ENCODE results near the gene LYPLA2.

LYPLA2 gene

GRCh38 chr1:23787701-23788100, 3.2 kb upstream of the LYPLA2 start:
- Mint-ChIP-seq H3K27me3 (ENCODE audit: low read depth) (no peaks in the 10 kb centered on the region), H3K4me3 (peak overlapping the region in 1 of 3 experiments; percentile 48), H3K9me3 (no peaks in the 10 kb centered on the region), H3K4me1 (peaks cover 17% of the 10 kb centered on the region), H3K36me3 (ENCODE audit: low read depth) (peaks cover 38% of the 10 kb centered on the region), H3K27ac (no peak overlapping the region)
- TF ChIP-seq CTCF (IDR thresholded peaks at IDR 0.05; ENCODE audit: unreplicated experiment in 3 of 3): no peak

- H3K4me3 Mint-ChIP-seq: peak overlapping the region; percentile 45 to 68 (median 45)
- no peak for TF ChIP-seq CTCF (IDR thresholded peaks at IDR 0.05; ENCODE audit: unreplicated experiment in 3 of 3)
- peaks cover 17% of the 10 kb centered on the region for H3K4me1 Mint-ChIP-seq
- peak overlapping the region in 1 of 3 experiments; percentile 3 for H3K27ac Mint-ChIP-seq
- H3K27me3 Mint-ChIP-seq (ENCODE audit: low read depth): no peaks in the 10 kb centered on the region
- H3K36me3 Mint-ChIP-seq (ENCODE audit: low read depth): peaks cover 38% of the 10 kb centered on the region
- no peaks in the 10 kb centered on the region for H3K9me3 Mint-ChIP-seq
Observed at GRCh38 chr1:23788695-23789094, 2.2 kb upstream of the LYPLA2 start.

- peaks cover 22% of the 10 kb centered on the region for H3K36me3 Mint-ChIP-seq (ENCODE audit: low read depth)
- H3K27ac Mint-ChIP-seq: peak overlapping the region; percentile 77 to 91 (median 78)
- peak overlapping the region; percentile 97 to 99 (median 99) for H3K4me3 Mint-ChIP-seq
- H3K27me3 Mint-ChIP-seq (ENCODE audit: low read depth): no peaks in the 10 kb centered on the region
- H3K9me3 Mint-ChIP-seq: no peaks in the 10 kb centered on the region
- TF ChIP-seq CTCF (IDR thresholded peaks at IDR 0.05; ENCODE audit: unreplicated experiment in 3 of 3): no peak
- peaks cover 23% of the 10 kb centered on the region for H3K4me1 Mint-ChIP-seq
Observed at GRCh38 chr1:23791516-23792047, 637 bp downstream of the LYPLA2 start.

GRCh38 chr1:23792151-23792945, 1.4 kb downstream of the LYPLA2 start:
- H3K36me3 Mint-ChIP-seq (ENCODE audit: low read depth): peaks cover 14% of the 10 kb centered on the region
- H3K27ac Mint-ChIP-seq: peak overlapping the region; percentile 77 to 91 (median 78)
- TF ChIP-seq CTCF (IDR thresholded peaks at IDR 0.05; ENCODE audit: unreplicated experiment in 3 of 3): no peak
- peak overlapping the region; percentile 97 to 99 (median 99) for H3K4me3 Mint-ChIP-seq
- H3K27me3 Mint-ChIP-seq (ENCODE audit: low read depth): no peaks in the 10 kb centered on the region
- H3K9me3 Mint-ChIP-seq: no peaks in the 10 kb centered on the region
- H3K4me1 Mint-ChIP-seq: peaks cover 23% of the 10 kb centered on the region

GRCh38 chr1:23793018-23793781, 2.3 kb downstream of the LYPLA2 start:
- Mint-ChIP-seq H3K4me1 (peaks cover 23% of the 10 kb centered on the region), H3K36me3 (ENCODE audit: low read depth) (peaks cover 9% of the 10 kb centered on the region), H3K27me3 (ENCODE audit: low read depth) (no peaks in the 10 kb centered on the region), H3K9me3 (no peaks in the 10 kb centered on the region), H3K27ac (no peak overlapping the region), H3K4me3 (peak overlapping the region; percentile 66 to 99 (median 97))
- no peak for TF ChIP-seq CTCF (IDR thresholded peaks at IDR 0.05; ENCODE audit: unreplicated experiment in 3 of 3)

Data from nephron (organoid).